GM12801 (cell line): Measurements from ENCODE around the gene TET3.

Experiments used
- TF ChIP-seq, protein P1 (sequence below): IDR thresholded peaks from one replicate; pipeline ENCODE4 v1.5.1; 2011; ENCODE audit warnings: control low read depth; ENCODE audit not compliant: insufficient read length; ENCODE audit errors: extremely low read depth

The TET3 gene

DNA sequence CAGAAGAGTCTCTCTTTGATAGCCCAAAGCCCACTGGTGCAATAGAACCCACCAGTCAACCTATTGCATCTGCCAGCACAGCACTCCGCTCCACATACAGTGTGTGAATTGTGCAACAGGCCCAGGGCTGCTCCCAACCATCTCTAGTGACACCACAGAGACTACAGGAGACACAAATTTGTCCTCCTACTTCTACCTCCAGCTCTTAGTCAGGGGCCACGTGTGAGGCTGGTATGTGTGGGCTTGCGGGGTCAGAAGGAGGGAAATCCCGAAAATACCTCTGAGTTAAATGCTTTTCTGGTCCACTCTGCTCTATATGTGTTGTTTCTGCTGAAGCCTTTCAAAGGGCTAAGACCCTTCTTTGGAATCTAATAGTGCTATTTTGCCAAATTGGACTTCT, 40.0 kb upstream of the TET3 start:
- TF ChIP-seq, protein P1, sequence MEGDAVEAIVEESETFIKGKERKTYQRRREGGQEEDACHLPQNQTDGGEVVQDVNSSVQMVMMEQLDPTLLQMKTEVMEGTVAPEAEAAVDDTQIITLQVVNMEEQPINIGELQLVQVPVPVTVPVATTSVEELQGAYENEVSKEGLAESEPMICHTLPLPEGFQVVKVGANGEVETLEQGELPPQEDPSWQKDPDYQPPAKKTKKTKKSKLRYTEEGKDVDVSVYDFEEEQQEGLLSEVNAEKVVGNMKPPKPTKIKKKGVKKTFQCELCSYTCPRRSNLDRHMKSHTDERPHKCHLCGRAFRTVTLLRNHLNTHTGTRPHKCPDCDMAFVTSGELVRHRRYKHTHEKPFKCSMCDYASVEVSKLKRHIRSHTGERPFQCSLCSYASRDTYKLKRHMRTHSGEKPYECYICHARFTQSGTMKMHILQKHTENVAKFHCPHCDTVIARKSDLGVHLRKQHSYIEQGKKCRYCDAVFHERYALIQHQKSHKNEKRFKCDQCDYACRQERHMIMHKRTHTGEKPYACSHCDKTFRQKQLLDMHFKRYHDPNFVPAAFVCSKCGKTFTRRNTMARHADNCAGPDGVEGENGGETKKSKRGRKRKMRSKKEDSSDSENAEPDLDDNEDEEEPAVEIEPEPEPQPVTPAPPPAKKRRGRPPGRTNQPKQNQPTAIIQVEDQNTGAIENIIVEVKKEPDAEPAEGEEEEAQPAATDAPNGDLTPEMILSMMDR: no peak

DNA sequence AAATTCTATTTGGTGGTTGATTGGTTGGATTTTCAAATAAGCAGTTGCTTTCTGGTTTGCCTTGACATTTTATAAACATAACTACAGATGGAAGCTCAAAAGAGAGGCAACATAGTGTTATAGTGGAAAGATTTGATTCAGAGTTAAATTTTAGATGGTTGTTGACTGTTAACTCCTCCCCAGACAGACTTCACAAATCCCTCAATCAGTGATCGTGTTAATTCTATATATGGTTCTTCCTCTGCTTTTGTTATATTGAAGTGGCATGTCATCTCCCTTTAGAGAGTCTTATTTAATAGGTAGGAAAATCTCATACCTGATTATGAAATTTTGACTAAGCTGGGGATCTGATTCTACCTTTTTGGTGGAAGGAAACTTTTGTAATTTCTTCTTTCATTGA, 38.5 kb upstream of the TET3 start:
- TF ChIP-seq, protein P1: no peak

DNA sequence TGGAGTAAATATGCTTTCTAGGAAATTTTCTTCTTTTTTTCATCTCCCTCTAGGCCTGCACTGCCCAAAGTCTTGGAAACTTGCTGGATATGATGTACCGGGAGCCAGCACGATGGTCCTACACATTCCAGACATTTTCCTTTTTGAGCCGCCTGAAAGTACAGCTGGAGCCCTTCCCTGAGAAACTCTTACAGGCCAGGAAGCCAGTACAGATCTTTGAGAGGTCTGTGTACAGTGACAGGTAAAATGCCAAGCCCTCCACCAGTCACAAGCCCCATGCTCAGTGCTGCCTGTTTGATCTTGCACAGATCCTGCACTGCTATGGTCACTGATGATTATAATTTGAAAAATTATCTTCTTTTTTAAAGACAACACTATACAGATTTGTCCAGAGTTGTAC, 38.0 kb upstream of the TET3 start:
- TF ChIP-seq, protein P1: no peak

DNA sequence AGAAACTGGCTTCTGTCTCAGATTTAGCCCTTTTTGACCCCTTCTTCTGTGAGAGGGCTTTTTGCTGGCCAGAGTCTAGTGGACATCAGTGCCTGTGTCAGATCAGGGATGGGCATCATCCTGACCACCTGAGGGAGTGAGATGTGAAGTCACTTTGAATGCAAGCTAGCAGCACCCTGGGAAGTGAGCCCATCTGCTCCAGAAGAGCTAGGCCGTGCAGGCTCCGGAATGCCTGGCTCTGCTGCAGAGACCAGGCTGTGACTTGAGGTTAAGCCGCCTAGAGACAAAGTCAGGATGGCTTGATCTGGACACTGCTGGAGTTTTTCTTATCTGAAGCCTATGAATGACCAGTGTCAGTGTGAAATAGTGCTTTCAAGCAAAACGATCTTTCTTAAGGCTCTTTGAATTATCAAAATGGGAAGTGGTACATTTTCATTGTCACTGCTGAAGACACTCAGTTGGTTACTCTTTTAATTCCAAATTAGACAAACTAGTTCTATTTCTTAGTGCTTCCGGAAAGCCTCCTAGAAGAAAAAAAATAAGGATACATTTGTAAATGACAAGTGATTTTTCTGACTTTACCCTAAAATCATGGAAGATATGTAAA, 37.2 kb upstream of the TET3 start:
- TF ChIP-seq, protein P1: no peak

DNA sequence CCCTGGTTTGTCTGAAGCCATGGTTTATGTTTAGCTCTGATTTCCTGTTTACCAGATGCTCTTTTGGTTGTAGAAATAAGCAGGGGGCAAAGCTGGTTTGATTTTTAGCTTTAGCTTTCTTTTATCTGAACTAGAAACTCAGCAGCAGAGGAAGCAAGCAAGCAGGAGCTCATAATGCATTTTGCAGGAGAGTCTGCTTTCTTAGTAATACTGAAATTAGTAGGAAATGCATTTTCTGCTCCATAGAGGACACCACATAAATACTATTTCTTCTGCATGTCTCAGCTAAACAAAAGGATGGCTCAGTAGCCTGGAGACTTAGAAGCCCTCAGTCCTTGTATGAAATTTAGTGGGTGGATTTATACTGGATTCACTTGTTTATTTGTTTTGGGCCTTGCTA, 34.9 kb upstream of the TET3 start:
- TF ChIP-seq, protein P1: no peak

DNA sequence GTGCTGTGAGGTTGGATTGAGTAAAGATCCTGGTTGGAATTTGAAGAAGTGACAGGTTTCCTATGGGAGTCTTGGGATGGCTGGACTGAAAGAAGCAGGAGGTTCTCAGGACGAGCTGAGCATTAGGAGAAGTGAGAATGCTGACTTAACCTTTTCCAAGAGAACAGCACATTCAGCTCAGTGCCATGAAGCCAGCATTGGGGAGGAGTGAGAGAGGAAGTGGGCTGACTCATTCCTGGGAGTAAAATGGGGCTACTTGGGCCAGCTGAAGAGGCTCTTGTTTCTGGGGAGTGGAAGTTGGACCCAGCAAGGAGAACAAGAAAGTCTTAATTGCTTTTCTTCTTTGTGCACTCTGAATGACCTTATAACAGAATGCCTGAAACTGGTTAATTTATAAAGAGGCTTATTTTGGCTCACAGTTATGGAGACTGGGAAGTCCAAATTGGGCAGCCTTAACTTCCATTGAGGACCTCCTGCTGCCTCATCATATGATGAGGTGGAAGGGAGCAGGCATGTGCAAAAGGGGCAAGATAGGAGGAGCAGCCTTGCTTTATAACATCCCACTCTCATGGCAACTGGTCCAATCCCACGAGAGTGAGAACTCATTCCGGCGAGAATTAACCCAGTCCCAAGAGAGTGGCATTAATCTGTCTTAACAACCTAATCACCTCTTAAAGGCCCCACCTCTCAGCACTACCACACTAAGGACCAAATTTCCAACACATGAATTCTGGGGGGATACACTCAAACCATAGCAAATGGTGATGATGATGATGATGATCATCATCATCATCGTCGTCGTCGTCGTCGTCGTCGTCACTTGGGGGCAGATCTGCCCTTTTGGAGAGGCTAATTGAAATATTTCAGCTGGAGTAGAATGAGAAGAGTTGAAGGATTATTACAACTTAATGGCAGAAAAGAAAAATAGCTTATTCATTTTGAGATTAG, 31.9 kb upstream of the TET3 start:
- TF ChIP-seq, protein P1: no peak

DNA sequence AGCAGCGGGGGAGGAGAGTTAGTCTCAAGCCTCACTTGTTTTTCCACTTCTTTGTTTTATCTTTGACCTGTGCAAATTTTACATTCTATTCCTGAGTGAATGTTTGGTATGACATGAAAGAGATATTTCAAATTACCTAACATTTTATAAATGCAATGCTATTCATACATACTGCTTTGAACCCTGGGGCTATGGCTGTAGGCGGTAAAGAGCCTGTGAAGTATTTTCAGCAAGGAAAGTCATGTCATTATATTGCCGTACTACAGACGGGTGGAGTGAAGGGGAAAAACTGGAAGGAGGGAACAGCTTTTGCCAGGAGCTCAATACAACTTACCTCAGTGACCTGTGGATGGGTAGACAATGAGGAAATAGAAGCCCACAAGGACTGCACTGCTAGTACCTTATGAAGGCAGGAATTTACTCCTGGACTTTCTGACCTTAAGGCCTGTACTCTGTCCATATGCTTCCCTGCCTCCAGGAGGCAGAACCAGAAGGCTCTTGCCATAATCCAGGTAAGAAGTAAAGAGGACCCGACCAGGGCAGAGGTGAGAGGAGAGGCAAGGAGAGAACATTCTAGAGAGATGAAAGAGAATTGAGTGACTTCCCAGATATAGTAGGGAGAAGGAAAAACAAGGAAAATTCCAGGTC, 28.4 kb upstream of the TET3 start:
- TF ChIP-seq, protein P1: no peak
